Activated CD8-positive, alpha-beta T cell treated with anti-CD3 and anti-CD28 coated beads for 36 hours (primary cell): Measurements from ENCODE around the gene STAC3. TPM values are rescaled to one million over a fixed set of nuclear protein-coding genes. Genes with fewer than 3 reads are reported as not detected.

Experiments
- ATAC-seq: fragments of 200-7000 bp; cut with Tn5 transposase; one replicate; pipeline ENCODE4 v1.10.0; 2021; ENCODE audit warnings: mild to moderate bottlenecking, moderate library complexity
- CTCF ChIA-PET: fragments of 350-600 bp; sonication (Branson Sonifier 250); formaldehyde crosslinking; loops from one replicate; lab custom pipeline; 2021; ENCODE audit warnings: antibody characterized with exemption; lab: Charles Lee
- POLR2A ChIA-PET: fragments of 350-600 bp; sonication (Branson Sonifier 250); formaldehyde crosslinking; loops from one replicate; lab custom pipeline; 2021; ENCODE audit warnings: antibody characterized with exemption; lab: Charles Lee
- DNase-seq: peaks from one replicate; pipeline ENCODE4 v3.0.0-alpha.2; 2020
- H3K27ac Mint-ChIP-seq: one replicate; pipeline ENCODE4 v1.8.0; 2021; ENCODE audit warnings: mild to moderate bottlenecking, mixed read lengths
- H3K27me3 Mint-ChIP-seq: one replicate; pipeline ENCODE4 v1.8.0; 2021; ENCODE audit warnings: mixed read lengths
- H3K36me3 Mint-ChIP-seq: one replicate; pipeline ENCODE4 v1.8.0; 2021; ENCODE audit warnings: low read depth, mixed read lengths
- H3K4me1 Mint-ChIP-seq: one replicate; pipeline ENCODE4 v1.8.0; 2021; ENCODE audit warnings: low read depth, mixed read lengths
- H3K4me3 Mint-ChIP-seq: one replicate; pipeline ENCODE4 v1.8.0; 2021; ENCODE audit warnings: mild to moderate bottlenecking, moderate library complexity, mixed read lengths
- H3K9me3 Mint-ChIP-seq: one replicate; pipeline ENCODE4 v1.8.0; 2021; ENCODE audit warnings: mixed read lengths
- intact Hi-C: fragments of 100-400 bp; cut with micrococcal nuclease; formaldehyde crosslinking; loops from one replicate; pipeline ENCODE4 v1.10.0; 2022
- total RNA-seq, 2 experiments: library from RNA; stranded (reverse); gene quantifications; one replicate each; pipeline ENCODE4 v1.2.3, GENCODE V29; 2021
- TF ChIP-seq, protein P1 (sequence below): fragments of 200-600 bp; IDR thresholded peaks from one replicate; pipeline ENCODE4 v1.8.0; 2022; ENCODE audit warnings: antibody characterized with exemption, mild to moderate bottlenecking

STAC3 gene
- total RNA-seq, 2 experiments from 2014 or later = 1.7 to 2.1 TPM

DNA sequence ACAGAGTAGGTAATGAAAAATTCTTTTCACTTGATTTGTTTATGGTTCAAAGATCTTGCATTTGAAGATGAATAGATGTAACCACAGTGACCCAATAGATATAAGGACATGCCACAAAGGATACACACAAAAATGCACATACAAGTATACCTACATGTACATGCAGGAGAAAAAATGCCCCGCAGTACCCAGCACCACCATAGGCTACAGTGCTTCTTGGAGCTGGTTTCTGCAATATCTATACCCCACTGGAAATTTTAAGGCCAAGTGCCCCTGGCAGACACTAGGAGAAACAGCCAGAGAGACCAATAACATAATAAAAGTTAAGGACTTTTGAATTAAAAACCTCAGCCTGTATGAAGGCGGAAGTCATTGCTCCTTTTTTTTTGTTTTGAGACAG lies 12.1 kb upstream of the STAC3 start:
- no peak overlapping the region for H3K4me3 Mint-ChIP-seq
- DNase-seq = no peak
- intact Hi-C loops = loop anchor here (5.0 kb wide), 1 partner anchor 194 kb away; the partner anchor contains the start of genes GLI1 and INHBE
- no peak overlapping the region for H3K27ac Mint-ChIP-seq
- H3K27me3 Mint-ChIP-seq = no peaks in the 10 kb centered on the region
- H3K9me3 Mint-ChIP-seq = no peaks in the 10 kb centered on the region
- TF ChIP-seq, protein P1, sequence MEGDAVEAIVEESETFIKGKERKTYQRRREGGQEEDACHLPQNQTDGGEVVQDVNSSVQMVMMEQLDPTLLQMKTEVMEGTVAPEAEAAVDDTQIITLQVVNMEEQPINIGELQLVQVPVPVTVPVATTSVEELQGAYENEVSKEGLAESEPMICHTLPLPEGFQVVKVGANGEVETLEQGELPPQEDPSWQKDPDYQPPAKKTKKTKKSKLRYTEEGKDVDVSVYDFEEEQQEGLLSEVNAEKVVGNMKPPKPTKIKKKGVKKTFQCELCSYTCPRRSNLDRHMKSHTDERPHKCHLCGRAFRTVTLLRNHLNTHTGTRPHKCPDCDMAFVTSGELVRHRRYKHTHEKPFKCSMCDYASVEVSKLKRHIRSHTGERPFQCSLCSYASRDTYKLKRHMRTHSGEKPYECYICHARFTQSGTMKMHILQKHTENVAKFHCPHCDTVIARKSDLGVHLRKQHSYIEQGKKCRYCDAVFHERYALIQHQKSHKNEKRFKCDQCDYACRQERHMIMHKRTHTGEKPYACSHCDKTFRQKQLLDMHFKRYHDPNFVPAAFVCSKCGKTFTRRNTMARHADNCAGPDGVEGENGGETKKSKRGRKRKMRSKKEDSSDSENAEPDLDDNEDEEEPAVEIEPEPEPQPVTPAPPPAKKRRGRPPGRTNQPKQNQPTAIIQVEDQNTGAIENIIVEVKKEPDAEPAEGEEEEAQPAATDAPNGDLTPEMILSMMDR = no peak
- ATAC-seq = peak; percentile 45
- CTCF ChIA-PET = interaction anchor here (0.9 to 3.4 kb wide), 11 partner anchors 9 to 195 kb away, joined by 3 to 24 read pairs (median 6); partner anchors contain the start of genes GLI1, INHBE and STAC3
- POLR2A ChIA-PET = no interaction called here
- peaks cover 17% of the 10 kb centered on the region for H3K36me3 Mint-ChIP-seq
- H3K4me1 Mint-ChIP-seq = peaks cover 9% of the 10 kb centered on the region

DNA sequence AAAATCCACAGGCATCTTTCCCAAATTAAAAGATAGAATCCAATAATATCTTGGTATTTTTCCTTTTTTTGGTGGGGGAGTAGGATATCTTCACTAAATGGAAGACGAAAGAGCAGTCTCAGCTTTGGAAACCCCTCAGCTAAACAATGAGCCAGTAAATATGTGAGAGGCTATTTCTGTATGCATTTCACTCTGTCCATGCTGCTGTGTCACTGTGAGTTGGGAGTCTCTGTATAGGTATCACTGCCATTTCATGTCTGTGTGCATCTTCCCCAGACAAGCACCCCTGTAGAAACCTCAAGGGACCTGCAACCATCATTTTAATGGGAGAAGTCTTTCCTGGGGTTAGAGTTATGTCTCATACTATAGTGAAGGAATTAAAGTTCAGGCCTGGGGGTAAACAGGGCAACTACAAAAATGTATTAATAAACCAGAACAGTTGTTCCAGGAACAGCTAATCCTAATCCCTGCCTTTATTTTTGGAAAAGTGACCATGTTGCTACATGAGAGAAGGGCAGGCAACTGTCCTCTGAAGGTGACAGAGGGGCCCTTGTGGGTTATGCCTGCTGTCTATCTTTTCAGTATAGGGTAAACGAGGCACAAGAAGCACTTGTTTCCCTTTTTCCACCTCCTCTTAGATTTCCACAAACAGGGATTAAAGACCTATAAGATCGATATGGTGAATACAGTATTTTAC lies 11.3 kb upstream of the STAC3 start:
- ChIA-PET CTCF (interaction anchor here (0.6 to 3.4 kb wide), 10 partner anchors 10 to 196 kb away, joined by 3 to 24 read pairs (median 6); partner anchors contain the start of genes GLI1, INHBE and STAC3), POLR2A (interaction anchor here (0.5 kb wide), 1 partner anchor 27 kb away, joined by 3 read pairs; no protein-coding TSS in a partner anchor)
- DNase-seq (no peak), ATAC-seq (no peak)
- H3K4me1 Mint-ChIP-seq = peaks cover 6% of the 10 kb centered on the region
- H3K4me3 Mint-ChIP-seq = no peak overlapping the region
- intact Hi-C loops = loop anchor here (5.0 kb wide), 1 partner anchor 195 kb away; the partner anchor contains the start of genes GLI1 and INHBE
- H3K27ac Mint-ChIP-seq = no peak overlapping the region
- peaks cover 16% of the 10 kb centered on the region for H3K36me3 Mint-ChIP-seq
- H3K9me3 Mint-ChIP-seq = no peaks in the 10 kb centered on the region
- no peaks in the 10 kb centered on the region for H3K27me3 Mint-ChIP-seq
- TF ChIP-seq, protein P1 = no peak

DNA sequence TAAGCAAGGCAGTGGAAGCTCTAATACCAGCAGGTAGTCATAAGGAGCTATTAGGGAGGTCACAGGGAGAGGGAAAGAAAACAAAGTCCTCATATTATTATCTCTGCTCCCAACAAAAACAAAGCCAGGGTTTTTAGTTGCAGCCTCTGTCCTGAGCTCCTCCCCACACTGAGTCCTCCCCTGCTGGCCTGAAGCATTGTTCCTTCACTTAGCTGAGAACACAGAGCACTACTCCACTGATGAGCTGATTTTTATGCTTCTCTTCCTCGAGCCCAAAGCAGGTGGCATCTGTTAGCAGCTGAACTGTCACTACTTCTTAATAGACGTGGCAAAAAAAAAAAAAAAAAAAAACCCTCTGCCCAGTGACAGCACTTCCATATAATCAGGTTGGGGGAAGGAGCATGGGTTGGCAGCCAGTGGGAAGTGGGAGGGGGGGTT lies 10.5 kb upstream of the STAC3 start:
- H3K4me3 Mint-ChIP-seq = no peak overlapping the region
- no peak overlapping the region for H3K27ac Mint-ChIP-seq
- DNase-seq (no peak), ATAC-seq (no peak)
- POLR2A ChIA-PET = interaction anchor here (0.5 to 1.2 kb wide), 2 partner anchors 28 to 47 kb away, joined by 3 read pairs; no protein-coding TSS in a partner anchor
- TF ChIP-seq, protein P1 = no peak
- H3K36me3 Mint-ChIP-seq = peaks cover 13% of the 10 kb centered on the region
- CTCF ChIA-PET = interaction anchor here (0.6 to 3.2 kb wide), 11 partner anchors 9 to 200 kb away, joined by 3 to 22 read pairs (median 6); partner anchors contain the start of genes GLI1 and INHBE
- no peaks in the 10 kb centered on the region for H3K27me3 Mint-ChIP-seq
- no peaks in the 10 kb centered on the region for H3K9me3 Mint-ChIP-seq
- intact Hi-C loops = loop anchor here (5.0 kb wide), 1 partner anchor 196 kb away; the partner anchor contains the start of genes GLI1 and INHBE
- H3K4me1 Mint-ChIP-seq = peaks cover 4% of the 10 kb centered on the region

DNA sequence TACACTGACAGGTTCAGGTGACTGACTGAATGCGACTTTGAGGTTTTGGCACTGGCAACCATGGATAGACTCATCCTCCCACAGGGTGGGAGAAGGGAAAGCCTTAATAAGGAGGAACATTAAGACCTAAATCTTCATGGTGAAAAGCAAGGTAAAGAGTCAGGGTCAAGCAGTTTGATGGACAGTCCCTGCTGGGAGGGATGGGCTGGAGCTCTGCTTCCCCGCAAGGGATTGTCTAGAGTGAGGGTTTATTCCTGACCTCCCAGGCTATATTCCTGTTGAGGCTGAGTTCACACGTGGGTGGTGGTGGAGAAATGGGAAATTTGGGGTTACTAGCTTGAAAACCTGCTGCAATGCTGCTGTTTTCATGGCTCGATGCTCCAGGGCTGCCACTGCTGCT lies 9.4 kb upstream of the STAC3 start:
- Mint-ChIP-seq H3K9me3 (no peaks in the 10 kb centered on the region), H3K27ac (no peak overlapping the region), H3K4me3 (no peak overlapping the region), H3K4me1 (peaks cover 4% of the 10 kb centered on the region), H3K36me3 (peaks cover 14% of the 10 kb centered on the region), H3K27me3 (no peaks in the 10 kb centered on the region)
- TF ChIP-seq, protein P1 = no peak
- no peak for ATAC-seq
- CTCF ChIA-PET = interaction anchor here (1.0 to 3.2 kb wide), 9 partner anchors 8 to 198 kb away, joined by 4 to 22 read pairs (median 5); partner anchors contain the start of genes GLI1 and INHBE
- intact Hi-C loops = loop anchor here (5.0 kb wide), 1 partner anchor 197 kb away; the partner anchor contains the start of genes GLI1 and INHBE
- DNase-seq = no peak
- POLR2A ChIA-PET = interaction anchor here (1.2 kb wide), 2 partner anchors 17 to 46 kb away, joined by 3 read pairs; no protein-coding TSS in a partner anchor
